HepG2 (cell line): ENCODE measurements around the gene PKMYT1. TPM values are rescaled to one million over a fixed set of nuclear protein-coding genes. Genes with fewer than 3 reads are reported as not detected.

Source experiments
- ATAC-seq: fragments of 200-7000 bp; cut with Tn5 transposase; 3 replicates; pipeline ENCODE4 v1.9.1; 2020; ENCODE audit warnings: mild to moderate bottlenecking, moderate library complexity
- BruUV-seq: library from RNA; stranded (reverse); fragments of 400-500 nt; replicated peaks from 2 replicates; lab custom pipeline; 2021; lab: Mats Ljungman, UMichigan
- CTCF ChIA-PET: fragments of 300-600 bp; formaldehyde crosslinking; extraction: SDS; loops from one replicate; lab custom pipeline; 2021; ENCODE audit warnings: low total read pairs, inconsistent platforms, low intra/inter-chr PET ratio; lab: Yijun Ruan, JAX
- POLR2A ChIA-PET: fragments of 350-600 bp; sonication (Branson Sonifier 250); formaldehyde crosslinking; loops from one replicate; lab custom pipeline; 2020; ENCODE audit warnings: antibody characterized with exemption, inconsistent platforms; lab: Yijun Ruan, JAX
- DNase-seq: peaks from one replicate; pipeline ENCODE4 v3.0.0-alpha.2; 2015; ENCODE audit warnings: low spot score
- FAIRE-seq: peaks from 3 replicates; lab custom pipeline; 2011; peaks lifted over from hg19 to GRCh38; lab: Jason Lieb, UNC
- H2AFZ ChIP-seq: one replicate; pipeline ENCODE4 v1.6.1; 2011; ENCODE audit warnings: low read length, inconsistent platforms
- H3K27ac ChIP-seq: fragments of 300-600 bp; 3 replicates; pipeline ENCODE4 v1.8.0; 2011; ENCODE audit warnings: mixed run types, mild to moderate bottlenecking, mixed read lengths, low read length, inconsistent platforms; ENCODE audit not compliant: insufficient read depth; ENCODE audit errors: extremely low read length
- H3K27me3 ChIP-seq, 2 experiments: fragments of 200-600 bp in 1 of 2; 2 replicates in 1 of 2; 3 replicates in 1 of 2; pipeline versions ENCODE4 v1.6.0 to v1.8.0; 2011; ENCODE audit warnings: low read length in 2 of 2, mild to moderate bottlenecking in 2 of 2, moderate library complexity in 2 of 2, inconsistent platforms in 1 of 2; ENCODE audit not compliant: insufficient read depth in 2 of 2, control insufficient read depth in 1 of 2
- H3K36me3 ChIP-seq, 2 experiments: fragments of 200-600 bp in 1 of 2; replicated peaks in 1 of 2; 2 replicates in 1 of 2; 3 replicates in 1 of 2; pipeline versions ENCODE4 v1.5.1 to v1.8.0; 2011; ENCODE audit warnings: low read length in 2 of 2, inconsistent platforms in 1 of 2; ENCODE audit not compliant: insufficient read depth in 2 of 2, control insufficient read depth in 1 of 2
- H3K4me1 ChIP-seq: 2 replicates; pipeline ENCODE4 v1.5.1; 2012; ENCODE audit warnings: low read length, inconsistent platforms; ENCODE audit not compliant: insufficient read depth
- H3K4me2 ChIP-seq: 2 replicates; pipeline ENCODE4 v1.6.0; 2011; ENCODE audit warnings: low read depth, low read length, inconsistent platforms
- H3K4me3 ChIP-seq, 3 experiments: fragments of 200-600 bp in 1 of 3; sonication (generic), shearing (Covaris generic) in 1 of 3; replicated peaks in 1 of 3; 2 replicates each; pipeline ENCODE4 v1.5.1; 2011 to 2016; ENCODE audit warnings: low read length in 3 of 3, inconsistent platforms in 2 of 3, low read depth in 2 of 3, mild to moderate bottlenecking in 2 of 3, control low read depth in 1 of 3, mixed read lengths in 1 of 3; ENCODE audit not compliant: insufficient read depth in 1 of 3
- H3K79me2 ChIP-seq: one replicate; pipeline ENCODE4 v1.6.1; 2011; ENCODE audit warnings: low read length, inconsistent platforms; ENCODE audit not compliant: insufficient read depth
- H3K9ac ChIP-seq: 2 replicates; pipeline ENCODE4 v1.6.0; 2011; ENCODE audit warnings: mild to moderate bottlenecking, low read depth, low read length, inconsistent platforms; ENCODE audit not compliant: insufficient read depth
- H3K9me3 ChIP-seq: 2 replicates; pipeline ENCODE4 v1.5.1; 2012; ENCODE audit warnings: mild to moderate bottlenecking, low read length
- H4K20me1 ChIP-seq: 2 replicates; pipeline ENCODE4 v1.6.0; 2011; ENCODE audit warnings: inconsistent platforms, mild to moderate bottlenecking, low read length, moderate library complexity; ENCODE audit not compliant: insufficient read depth
- AGO2 ChIP-seq: fragments of 200-400 bp; formaldehyde crosslinking; optimal IDR thresholded peaks from 2 replicates; pipeline ENCODE3; 2017; ENCODE audit warnings: mild to moderate bottlenecking, low read depth, low read length, moderate library complexity
- ARID4A ChIP-seq: sonication (generic); formaldehyde crosslinking; IDR thresholded peaks from 2 replicates; pipeline ENCODE4 v1.5.0; 2020; ENCODE audit warnings: mild to moderate bottlenecking, missing genetic modification reagents, borderline replicate concordance
- CREM ChIP-seq, 2 experiments: sonication (generic) in 1 of 2; formaldehyde crosslinking in 1 of 2; IDR thresholded peaks; 2 replicates each; pipeline versions ENCODE4 v1.4.0 to v1.6.1; 2016 to 2020; ENCODE audit warnings: antibody characterized with exemption in 1 of 2, mild to moderate bottlenecking in 1 of 2, missing genetic modification reagents in 1 of 2
- HMGXB4 ChIP-seq, 2 experiments: sonication (generic) in 1 of 2; formaldehyde crosslinking in 1 of 2; IDR thresholded peaks; 2 replicates each; pipeline versions ENCODE4 v1.4.0 to v1.6.1; 2018 to 2020; ENCODE audit warnings: missing genetic modification reagents in 2 of 2, borderline replicate concordance in 1 of 2, low read depth in 1 of 2, mild to moderate bottlenecking in 1 of 2, missing biosample characterization in 1 of 2
- RBFOX2 ChIP-seq: fragments of 200-400 bp; formaldehyde crosslinking; IDR thresholded peaks from 2 replicates; pipeline ENCODE4 v1.6.1; 2017; ENCODE audit warnings: low read depth, mild to moderate bottlenecking, low read length
- ZNF772 ChIP-seq: sonication (generic); formaldehyde crosslinking; IDR thresholded peaks from 2 replicates; pipeline ENCODE4 v1.5.0; 2020; ENCODE audit warnings: mild to moderate bottlenecking, missing genetic modification reagents
- WGBS: methylation state at CpG from one replicate; pipeline ENCODE4 v1.1.6; 2017; ENCODE audit warnings: low lambda C conversion rate; 5-methylcytosine and 5-hydroxymethylcytosine counted together
- in situ Hi-C: cut with HindIII; loops from 2 replicates; pipeline ENCODE4 v1.10.0; 2017; ENCODE audit warnings: low pct_unique_long_range_greater_than_20kb; ENCODE audit not compliant: extremely low pct_ligation_motif_present
- intact Hi-C: fragments of 100-400 bp; cut with micrococcal nuclease; formaldehyde crosslinking; loops from one replicate; pipeline ENCODE4 v1.10.0; 2022; ENCODE audit not compliant: unreplicated experiment
- polyA plus RNA-seq, 8 experiments: library from polyadenylated mRNA; depleted of rRNA in 3 of 8; stranded (reverse) in 7 of 8; unstranded in 1 of 8; fragments of >200 nt; fragmentation: Illumina TruSeq in 4 of 8; extraction: Trizol in 4 of 8; gene quantifications; 2 replicates each; pipeline versions ENCODE4 v1.2.1 to v1.2.3, GENCODE V29; 2011 to 2016; ENCODE audit warnings: low read depth in 4 of 8, missing spikeins in 1 of 8, mixed read lengths in 1 of 8; ENCODE audit not compliant: insufficient read depth in 1 of 8
- total RNA-seq, 5 experiments: library from RNA; depleted of rRNA; stranded (reverse); fragments of >200 nt; fragmentation: Illumina TruSeq; extraction: Trizol; gene quantifications; 2 replicates each; pipeline ENCODE4 v1.2.3, GENCODE V29; 2016; ENCODE audit warnings: low read depth in 1 of 5

The PKMYT1 gene
- total and polyA plus RNA-seq, 2 of the 13 experiments (the other 11 are each of a cell fraction or from before 2014, with no cell fraction given): 7.0 to 27.8 TPM

GRCh38 chr16:2974319-2975056 is 5.8 kb downstream of the PKMYT1 start:
- H3K36me3 ChIP-seq: peaks cover 2 to 18% of the 10 kb centered on the region in 2 experiments; a peak in 3 of 5 replicates
- H3K9ac ChIP-seq: no peak overlapping the region
- ATAC-seq: no peak
- FAIRE-seq: no peak
- in situ Hi-C loops: no loop called here
- H3K27me3 ChIP-seq: no peaks in the 10 kb centered on the region; a peak in 1 of 5 replicates
- peaks cover 10% of the 10 kb centered on the region for H3K4me1 ChIP-seq
- BruUV-seq: no TSS peak
- H3K4me2 ChIP-seq: no peak overlapping the region
- CTCF ChIA-PET: no interaction called here
- no peak for DNase-seq
- no peaks in the 10 kb centered on the region for H4K20me1 ChIP-seq
- H3K9me3 ChIP-seq: no peaks in the 10 kb centered on the region
- 98% methylated on average over 6 of the region's 15 CpGs for WGBS
- POLR2A ChIA-PET: interaction anchor here (0.8 kb wide), 1 partner anchor 47 kb away, joined by 4 read pairs; no protein-coding TSS in a partner anchor
- intact Hi-C loops: no loop called here
- no peak overlapping the region for H2AFZ ChIP-seq
- TF ChIP-seq CREM (IDR thresholded peaks at IDR 0.05) (no peak), CREM (CRISPR knock-in tag; IDR thresholded peaks at IDR 0.05) (no peak), ZNF772 (CRISPR knock-in tag) (no peak), AGO2 (peak; percentile 54), RBFOX2 (peak; percentile 47; the same call in 1 of the 2 replicates), HMGXB4 (CRISPR knock-in tag; IDR thresholded peaks at IDR 0.05; ENCODE audit: borderline replicate concordance in 1 of 2, low read depth in 1 of 2) (no peak), ARID4A (CRISPR knock-in tag) (0 out of 2 replicates have a peak, but pooled peaks have one; percentile 16)
- peaks cover 13% of the 10 kb centered on the region for H3K79me2 ChIP-seq
- no peak overlapping the region for H3K4me3 ChIP-seq
- H3K27ac ChIP-seq: no peak overlapping the region
